ENCODE measurements around the gene TRIM46.

TRIM46 gene

DNA sequence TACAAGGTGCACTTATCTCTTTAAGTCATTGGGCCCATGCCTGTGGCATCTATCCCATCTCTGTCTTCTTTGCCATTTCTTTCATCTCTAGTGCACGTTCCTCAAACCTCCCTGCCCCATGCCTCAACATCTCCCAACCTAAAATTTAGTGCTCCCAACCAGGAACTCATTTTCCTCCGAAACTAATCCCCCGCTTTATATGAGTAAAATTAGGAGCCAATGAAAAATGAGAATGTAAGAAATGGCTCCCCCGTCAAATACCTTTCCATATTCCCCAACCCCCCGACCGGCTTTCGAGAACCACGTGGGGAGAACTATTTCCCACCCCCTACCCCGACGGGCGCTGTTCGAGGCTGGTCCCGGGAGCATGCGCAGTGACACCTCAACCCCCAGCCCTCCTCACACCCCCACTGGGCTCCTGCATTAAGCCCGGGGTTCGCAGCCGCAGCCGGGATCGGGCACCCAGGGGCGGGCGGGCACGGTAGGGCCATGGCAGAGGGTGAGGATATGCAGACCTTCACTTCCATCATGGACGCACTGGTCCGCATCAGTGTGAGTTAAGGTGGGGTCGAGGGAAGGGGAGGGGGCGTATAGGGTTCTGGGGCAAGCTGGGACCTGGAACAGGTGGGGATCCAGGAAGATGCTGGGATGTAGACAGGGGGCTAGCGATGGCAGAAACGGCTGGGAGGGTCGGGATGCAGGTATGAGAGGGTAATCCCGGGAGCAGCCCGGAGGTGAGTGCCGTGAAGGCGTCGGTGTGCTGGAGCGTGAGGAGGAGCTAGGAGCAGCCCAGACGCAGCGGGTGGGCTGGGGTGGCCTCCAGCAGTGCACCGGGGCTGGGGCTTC, at the start of gene TRIM46:
Gene TRIM46 (plus strand): TSS at position 372 of the 846 bp plus-strand sequence. CDS start 118 bp downstream, at position 490.
- DNase-seq: peak; percentile 85

- DNase-seq: no peak
Observed at GRCh38 chr1:155124503-155125463, 48.9 kb upstream of the TRIM46 start.

- no peak for DNase-seq
Observed at GRCh38 chr1:155125511-155125945, 48.1 kb upstream of the TRIM46 start.

DNA sequence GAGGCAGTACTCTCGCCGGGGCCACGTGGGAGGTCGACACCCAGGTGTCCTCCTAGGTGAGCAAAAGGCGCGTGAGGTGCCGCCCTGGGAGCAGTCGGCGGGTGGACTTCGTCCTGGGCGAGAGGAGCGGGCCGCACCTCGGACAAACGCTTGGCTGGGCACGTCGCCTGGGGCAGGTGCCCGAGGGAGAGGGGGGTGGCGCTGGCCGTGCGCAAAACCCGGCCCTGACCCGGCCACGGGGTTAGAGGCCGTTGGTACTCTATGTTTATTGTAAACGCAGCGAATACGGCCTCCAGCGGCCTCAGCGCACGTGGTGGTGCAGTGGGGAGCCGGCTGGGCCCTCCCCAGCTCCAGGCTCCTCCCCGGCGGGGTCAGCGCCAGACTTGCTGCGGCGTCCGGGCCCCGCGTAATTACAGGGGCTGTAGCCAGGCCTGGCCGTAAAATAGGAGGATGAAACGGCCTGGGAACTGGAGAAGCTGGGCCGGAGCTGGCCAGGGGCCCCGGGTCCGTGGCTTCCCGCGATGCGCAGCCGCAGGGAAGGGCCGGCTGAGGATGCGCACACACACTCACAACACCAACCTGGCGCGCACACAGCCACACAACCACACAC, 47.6 kb upstream of the TRIM46 start:
- DNase-seq: no peak

GRCh38 chr1:155126556-155127104, 47.0 kb upstream of the TRIM46 start:
- DNase-seq: peak; percentile 62

DNA sequence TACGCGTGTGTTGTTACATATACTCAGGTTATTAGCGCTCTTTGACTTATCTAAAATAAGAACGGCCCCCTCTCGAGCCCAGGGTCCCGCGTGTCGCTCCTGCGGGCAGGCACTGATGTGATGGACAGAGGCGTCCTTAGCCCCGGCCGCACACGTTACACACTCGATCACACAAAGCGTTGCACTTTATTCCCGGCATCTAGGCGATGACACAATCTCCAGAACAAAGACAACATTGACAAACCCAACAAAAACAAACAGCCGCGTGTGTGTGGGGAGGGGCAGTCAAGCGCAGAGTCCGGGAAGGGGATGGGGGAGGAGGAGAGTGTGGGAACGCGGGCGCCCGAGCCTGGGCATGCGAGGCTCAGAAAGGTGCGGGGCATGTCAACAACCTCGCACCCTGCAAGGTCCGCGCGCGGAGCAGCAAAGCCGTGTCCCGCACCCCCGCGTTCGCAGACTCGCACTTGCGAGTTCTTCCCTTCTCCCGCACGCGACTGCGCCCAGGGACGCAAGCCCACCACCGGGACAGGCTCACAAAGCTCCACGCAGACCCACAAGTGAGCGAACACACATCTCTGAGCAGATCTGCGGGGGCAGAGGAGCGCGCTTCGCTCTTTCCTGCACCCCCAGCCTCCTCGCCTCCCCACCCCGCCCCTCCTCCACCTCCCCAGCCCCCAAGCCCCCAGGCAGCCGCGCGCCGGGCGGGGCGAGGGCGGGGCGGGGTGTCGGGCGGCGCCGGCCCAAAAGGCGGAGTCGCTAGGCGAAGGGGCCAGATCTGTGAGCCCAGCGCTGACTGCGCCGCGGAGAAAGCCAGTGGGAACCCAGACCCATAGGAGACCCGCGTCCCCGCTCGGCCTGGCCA, 46.3 kb upstream of the TRIM46 start, which contains the start of gene EFNA1:
Gene EFNA1 (plus strand): TSS at position 772 of the 862 bp plus-strand sequence. CDS start 102 bp downstream, outside the sequence.
- peak; percentile 77 for DNase-seq

- no peak for DNase-seq
Observed at GRCh38 chr1:155127967-155128754, 45.5 kb upstream of the TRIM46 start.

DNA sequence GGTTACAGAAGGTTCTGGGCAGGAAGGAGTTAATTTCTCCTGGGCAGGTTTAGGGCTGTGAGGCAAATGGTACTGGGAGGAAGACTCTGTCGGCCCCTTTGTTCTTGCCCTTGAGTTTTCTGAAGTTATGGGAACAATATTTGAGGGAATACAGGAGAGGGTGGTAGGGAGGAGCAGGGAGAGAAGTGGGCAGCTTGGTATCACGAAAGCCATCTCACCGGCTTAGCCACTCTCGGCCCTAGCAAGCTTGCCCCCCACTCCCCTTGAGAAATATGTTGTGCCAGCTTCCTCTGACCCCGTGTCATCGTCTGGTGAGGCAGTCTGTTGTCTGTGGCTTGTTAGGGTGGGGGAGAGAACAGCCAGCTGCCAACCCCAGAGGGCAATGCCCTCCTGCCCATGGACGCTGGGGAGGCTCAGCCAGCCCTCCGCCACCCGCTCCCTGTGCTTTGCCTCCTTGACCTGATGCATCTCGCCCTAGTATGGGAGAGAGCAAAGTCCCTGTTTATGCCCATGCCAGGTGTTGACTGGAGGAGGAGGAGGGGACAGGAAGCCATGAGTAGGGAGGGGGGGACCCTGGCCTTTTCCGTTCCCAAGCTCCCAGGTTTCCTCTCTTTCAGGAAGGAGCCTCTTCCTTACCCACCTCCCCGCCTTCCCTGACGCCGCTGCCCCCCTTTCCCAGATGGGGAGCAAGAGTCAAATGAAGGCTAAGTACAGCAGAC, 44.7 kb upstream of the TRIM46 start:
- no peak for DNase-seq

GRCh38 chr1:155130272-155131006, 43.2 kb upstream of the TRIM46 start:
- no peak for DNase-seq

- no peak for DNase-seq
Observed at GRCh38 chr1:155131285-155131684, 42.4 kb upstream of the TRIM46 start.

GRCh38 chr1:155131856-155132255, 41.8 kb upstream of the TRIM46 start:
- DNase-seq: no peak

DNA sequence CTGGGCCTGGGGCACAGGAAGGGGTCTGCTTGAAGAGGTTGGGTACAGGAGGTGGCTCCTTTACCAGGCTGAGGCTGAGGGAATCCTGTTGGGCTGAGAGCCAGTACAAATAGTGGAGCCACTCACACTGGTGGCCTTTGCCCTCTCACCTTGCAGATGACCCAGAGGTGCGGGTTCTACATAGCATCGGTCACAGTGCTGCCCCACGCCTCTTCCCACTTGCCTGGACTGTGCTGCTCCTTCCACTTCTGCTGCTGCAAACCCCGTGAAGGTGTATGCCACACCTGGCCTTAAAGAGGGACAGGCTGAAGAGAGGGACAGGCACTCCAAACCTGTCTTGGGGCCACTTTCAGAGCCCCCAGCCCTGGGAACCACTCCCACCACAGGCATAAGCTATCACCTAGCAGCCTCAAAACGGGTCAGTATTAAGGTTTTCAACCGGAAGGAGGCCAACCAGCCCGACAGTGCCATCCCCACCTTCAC, 39.8 kb upstream of the TRIM46 start:
- no peak for DNase-seq

- no peak for DNase-seq
Observed at GRCh38 chr1:155134322-155134721, 39.3 kb upstream of the TRIM46 start.

GRCh38 chr1:155134880-155135414, 38.7 kb upstream of the TRIM46 start:
- peak; percentile 81 for DNase-seq

- peak; percentile 97 for DNase-seq
Observed at GRCh38 chr1:155135415-155136028, 38.1 kb upstream of the TRIM46 start, which contains the start of gene SLC50A1. SLC50A1 (plus strand) TSS chr1:155135852; CDS start chr1:155135912, 60 bp downstream.

- DNase-seq: peak; percentile 60
Observed at GRCh38 chr1:155136748-155137147, 36.9 kb upstream of the TRIM46 start.

DNA sequence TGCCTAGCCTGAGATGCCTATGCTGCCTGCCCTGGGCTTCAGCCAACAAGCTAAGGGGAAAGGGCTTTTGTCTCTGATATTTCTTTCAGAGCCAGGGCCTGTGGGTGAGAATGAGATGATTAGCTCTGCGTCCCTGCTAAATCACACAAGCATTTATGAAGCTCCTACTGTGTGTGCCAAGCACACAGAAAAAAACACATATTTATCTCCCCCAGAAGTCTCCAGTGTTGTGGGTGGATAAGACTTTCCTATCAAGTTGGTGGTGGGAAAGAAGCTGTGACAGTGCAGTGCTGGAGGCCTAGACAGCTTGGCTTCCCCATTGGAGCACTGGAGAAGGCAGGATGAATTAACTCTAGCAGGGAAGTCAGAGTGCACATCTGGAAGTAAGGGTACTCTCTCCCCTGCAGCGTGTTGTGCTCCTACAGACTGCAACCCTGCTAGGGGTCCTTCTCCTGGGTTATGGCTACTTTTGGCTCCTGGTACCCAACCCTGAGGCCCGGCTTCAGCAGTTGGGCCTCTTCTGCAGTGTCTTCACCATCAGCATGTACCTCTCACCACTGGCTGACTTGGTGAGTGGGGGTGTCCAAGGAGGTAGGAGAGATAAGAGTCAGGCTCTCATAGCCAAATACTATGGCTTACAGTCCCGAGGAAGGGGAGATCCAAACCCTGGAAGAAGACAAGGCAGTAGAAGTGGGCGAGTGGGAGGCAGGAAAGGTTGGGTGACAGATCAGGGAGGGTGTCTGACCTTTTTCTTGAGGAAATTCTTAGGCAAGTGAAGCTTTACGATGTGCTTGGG, 36.3 kb upstream of the TRIM46 start:
- no peak for DNase-seq
